AG10803 (cell line): ENCODE results near the gene P4HTM.
A peak's percentile ranks its signal among the peaks of the same experiment; 100 is the strongest.

Experiments used
- DNase-seq: peaks from one replicate; pipeline ENCODE4 v3.0.0; 2010; ENCODE audit warnings: low read depth
- H3K4me3 ChIP-seq: 2 replicates; pipeline ENCODE4 v1.5.1; 2011; ENCODE audit warnings: mild to moderate bottlenecking, low read length, control low read depth
- TF ChIP-seq, protein P1 (sequence below): conservative IDR thresholded peaks from 2 replicates; pipeline ENCODE4 v1.5.1; 2011; ENCODE audit warnings: mild to moderate bottlenecking, low read length, control low read depth, inconsistent platforms

P4HTM gene

DNA sequence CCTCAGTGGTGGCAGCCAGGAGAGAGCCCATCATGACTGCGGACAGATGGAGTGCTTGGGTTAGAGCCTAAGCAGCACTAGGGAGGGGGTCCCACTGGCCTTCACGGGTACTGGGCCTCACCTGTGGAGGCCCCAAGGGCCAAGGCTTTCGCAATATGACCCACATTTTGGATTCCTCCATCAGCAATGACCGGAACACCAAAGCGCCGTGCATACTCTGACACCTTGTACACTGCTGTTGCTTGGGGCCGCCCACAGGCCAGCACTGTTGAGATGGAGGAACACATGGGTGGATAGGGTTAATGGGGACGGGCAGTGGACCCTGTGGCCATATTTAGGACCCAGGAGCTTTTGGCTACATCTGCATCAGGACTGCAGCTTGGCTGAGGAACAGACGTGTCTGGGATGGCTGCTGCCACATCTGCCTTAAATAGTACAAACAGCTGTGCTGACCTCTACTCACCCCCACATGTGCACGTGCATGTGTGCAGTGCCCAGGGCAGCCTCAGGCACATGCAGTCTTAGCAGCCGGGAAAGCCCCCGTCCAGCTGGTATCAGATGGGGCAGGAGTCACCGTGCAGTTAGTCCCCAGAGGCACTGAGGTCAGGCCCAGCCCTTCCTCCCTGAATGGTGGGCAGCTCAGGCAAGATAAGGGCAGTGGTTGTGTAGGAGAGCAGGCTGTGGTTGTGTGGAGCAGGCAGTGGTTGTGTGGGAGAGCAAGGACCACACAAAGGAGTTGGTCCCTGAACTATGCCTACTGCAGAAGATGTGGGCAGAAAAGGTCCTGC is 35.2 kb downstream of the P4HTM start:
- TF ChIP-seq, protein P1, sequence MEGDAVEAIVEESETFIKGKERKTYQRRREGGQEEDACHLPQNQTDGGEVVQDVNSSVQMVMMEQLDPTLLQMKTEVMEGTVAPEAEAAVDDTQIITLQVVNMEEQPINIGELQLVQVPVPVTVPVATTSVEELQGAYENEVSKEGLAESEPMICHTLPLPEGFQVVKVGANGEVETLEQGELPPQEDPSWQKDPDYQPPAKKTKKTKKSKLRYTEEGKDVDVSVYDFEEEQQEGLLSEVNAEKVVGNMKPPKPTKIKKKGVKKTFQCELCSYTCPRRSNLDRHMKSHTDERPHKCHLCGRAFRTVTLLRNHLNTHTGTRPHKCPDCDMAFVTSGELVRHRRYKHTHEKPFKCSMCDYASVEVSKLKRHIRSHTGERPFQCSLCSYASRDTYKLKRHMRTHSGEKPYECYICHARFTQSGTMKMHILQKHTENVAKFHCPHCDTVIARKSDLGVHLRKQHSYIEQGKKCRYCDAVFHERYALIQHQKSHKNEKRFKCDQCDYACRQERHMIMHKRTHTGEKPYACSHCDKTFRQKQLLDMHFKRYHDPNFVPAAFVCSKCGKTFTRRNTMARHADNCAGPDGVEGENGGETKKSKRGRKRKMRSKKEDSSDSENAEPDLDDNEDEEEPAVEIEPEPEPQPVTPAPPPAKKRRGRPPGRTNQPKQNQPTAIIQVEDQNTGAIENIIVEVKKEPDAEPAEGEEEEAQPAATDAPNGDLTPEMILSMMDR = no peak
- DNase-seq = no peak
- H3K4me3 ChIP-seq = no peak overlapping the region

- no peak for DNase-seq
- TF ChIP-seq, protein P1 = no peak
- no peak overlapping the region for H3K4me3 ChIP-seq
These were observed 35.9 kb downstream of the P4HTM start for GRCh38 chr3:49025793-49026520.

DNA sequence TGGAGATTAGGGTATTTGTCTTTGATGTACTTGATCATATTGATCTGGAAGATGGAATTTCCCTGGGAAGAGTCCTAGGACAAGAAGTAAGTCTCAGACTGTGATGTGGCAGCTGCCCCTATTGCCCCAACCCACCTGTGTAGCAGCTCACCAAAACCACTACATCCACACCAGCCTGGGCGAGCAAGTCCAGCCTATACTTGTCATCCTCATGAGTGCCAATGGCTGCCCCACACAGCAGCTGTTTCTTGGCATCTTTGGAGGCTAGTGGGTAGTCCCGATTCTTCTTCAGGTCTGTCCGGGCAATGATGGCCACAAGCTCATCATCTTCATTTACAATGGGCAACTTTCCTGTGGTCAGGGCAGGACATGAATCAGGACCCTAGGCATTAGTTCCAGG is 36.5 kb downstream of the P4HTM start:
- DNase-seq = no peak
- TF ChIP-seq, protein P1 = no peak
- H3K4me3 ChIP-seq = no peak overlapping the region

GRCh38 chr3:49027634-49028033 is 37.6 kb downstream of the P4HTM start:
- DNase-seq = no peak
- H3K4me3 ChIP-seq = peak overlapping the region; percentile 5
- TF ChIP-seq, protein P1 = no peak

- TF ChIP-seq, protein P1 = no peak
- no peak for DNase-seq
- peak overlapping the region; percentile 97 for H3K4me3 ChIP-seq
These were observed 38.2 kb downstream of the P4HTM start for GRCh38 chr3:49028298-49028672.

- TF ChIP-seq, protein P1 = no peak
- peak; percentile 90 for DNase-seq
- H3K4me3 ChIP-seq = peak within 1 kb of the TSS; percentile 97
These were observed 38.9 kb downstream of the P4HTM start, which contains the start of gene IMPDH2 for GRCh38 chr3:49028673-49029562. Gene IMPDH2 (minus strand): TSS chr3:49029398. CDS start chr3:49029350, 48 bp downstream.
